Fibroblast of mammary gland (primary cell): ENCODE data around the gene PLXNA2.

Experiments used
- DNase-seq: peaks from one replicate; pipeline ENCODE4 v3.0.0-alpha.2; 2010; ENCODE audit warnings: low read depth
- H3K4me3 ChIP-seq: 2 replicates; pipeline ENCODE4 v1.5.1; 2011; ENCODE audit warnings: low read depth, mild to moderate bottlenecking, low read length, moderate library complexity; ENCODE audit not compliant: control insufficient read depth
- TF ChIP-seq, protein P1 (sequence below): conservative IDR thresholded peaks from 2 replicates; pipeline ENCODE4 v1.5.1; 2011; ENCODE audit warnings: low read depth, low read length, inconsistent platforms; ENCODE audit not compliant: control insufficient read depth, insufficient read depth

PLXNA2 gene, protein sequence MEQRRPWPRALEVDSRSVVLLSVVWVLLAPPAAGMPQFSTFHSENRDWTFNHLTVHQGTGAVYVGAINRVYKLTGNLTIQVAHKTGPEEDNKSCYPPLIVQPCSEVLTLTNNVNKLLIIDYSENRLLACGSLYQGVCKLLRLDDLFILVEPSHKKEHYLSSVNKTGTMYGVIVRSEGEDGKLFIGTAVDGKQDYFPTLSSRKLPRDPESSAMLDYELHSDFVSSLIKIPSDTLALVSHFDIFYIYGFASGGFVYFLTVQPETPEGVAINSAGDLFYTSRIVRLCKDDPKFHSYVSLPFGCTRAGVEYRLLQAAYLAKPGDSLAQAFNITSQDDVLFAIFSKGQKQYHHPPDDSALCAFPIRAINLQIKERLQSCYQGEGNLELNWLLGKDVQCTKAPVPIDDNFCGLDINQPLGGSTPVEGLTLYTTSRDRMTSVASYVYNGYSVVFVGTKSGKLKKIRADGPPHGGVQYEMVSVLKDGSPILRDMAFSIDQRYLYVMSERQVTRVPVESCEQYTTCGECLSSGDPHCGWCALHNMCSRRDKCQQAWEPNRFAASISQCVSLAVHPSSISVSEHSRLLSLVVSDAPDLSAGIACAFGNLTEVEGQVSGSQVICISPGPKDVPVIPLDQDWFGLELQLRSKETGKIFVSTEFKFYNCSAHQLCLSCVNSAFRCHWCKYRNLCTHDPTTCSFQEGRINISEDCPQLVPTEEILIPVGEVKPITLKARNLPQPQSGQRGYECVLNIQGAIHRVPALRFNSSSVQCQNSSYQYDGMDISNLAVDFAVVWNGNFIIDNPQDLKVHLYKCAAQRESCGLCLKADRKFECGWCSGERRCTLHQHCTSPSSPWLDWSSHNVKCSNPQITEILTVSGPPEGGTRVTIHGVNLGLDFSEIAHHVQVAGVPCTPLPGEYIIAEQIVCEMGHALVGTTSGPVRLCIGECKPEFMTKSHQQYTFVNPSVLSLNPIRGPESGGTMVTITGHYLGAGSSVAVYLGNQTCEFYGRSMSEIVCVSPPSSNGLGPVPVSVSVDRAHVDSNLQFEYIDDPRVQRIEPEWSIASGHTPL (N-terminal part only)

DNA sequence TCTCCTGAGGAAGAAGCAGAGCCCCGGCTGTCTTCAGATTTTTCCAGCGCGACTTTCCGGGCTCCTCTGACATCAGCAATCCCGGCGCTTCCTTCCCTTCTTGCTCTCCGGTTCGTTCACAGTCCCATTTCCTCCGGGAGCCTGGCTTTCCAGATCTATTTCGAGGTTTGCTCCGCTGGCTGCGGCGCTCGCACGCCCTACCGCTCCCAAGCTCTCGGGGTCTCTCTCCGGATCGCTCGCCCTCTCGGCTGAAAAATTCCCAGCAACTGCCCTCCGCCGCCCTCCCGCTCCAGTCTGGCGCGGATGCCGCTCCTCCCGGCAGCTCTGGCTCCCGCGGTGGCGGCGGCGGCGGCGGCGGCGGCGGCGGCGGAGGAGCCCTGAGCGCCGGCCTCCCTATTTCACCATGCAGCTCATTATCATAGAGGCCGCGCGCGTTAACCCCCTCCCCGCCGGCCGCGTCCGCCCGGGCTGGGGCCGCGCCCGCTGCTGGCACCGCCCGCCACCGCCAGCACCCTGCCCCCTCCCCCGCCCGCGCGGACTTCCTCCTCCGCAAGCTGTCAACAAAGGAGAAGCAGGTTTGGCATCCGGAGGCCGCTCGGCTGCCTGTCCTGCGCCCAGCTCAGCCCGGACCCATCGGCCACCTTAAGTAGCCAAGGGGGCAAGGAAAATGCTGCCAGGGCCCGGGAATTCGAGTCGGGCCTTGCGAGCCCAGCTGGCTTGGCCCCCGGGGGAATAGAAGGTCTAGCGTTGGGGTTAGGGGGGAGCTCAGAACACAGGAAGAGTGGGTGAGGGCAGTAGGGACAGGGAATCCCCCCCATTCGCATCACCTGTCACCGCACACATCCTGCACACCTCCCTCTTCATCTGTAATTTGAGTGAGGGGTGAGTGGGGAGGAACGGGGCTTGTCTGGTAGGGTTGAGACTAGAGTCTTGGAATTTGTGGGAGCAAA lies at the start of gene PLXNA2:
Gene PLXNA2 (minus strand): TSS at position 418 of the 950 bp plus-strand sequence. CDS start 26,462 bp downstream, outside the sequence.
- peak within 1 kb of the TSS; percentile 68 for H3K4me3 ChIP-seq
- peak; percentile 43 for DNase-seq
- TF ChIP-seq, protein P1, sequence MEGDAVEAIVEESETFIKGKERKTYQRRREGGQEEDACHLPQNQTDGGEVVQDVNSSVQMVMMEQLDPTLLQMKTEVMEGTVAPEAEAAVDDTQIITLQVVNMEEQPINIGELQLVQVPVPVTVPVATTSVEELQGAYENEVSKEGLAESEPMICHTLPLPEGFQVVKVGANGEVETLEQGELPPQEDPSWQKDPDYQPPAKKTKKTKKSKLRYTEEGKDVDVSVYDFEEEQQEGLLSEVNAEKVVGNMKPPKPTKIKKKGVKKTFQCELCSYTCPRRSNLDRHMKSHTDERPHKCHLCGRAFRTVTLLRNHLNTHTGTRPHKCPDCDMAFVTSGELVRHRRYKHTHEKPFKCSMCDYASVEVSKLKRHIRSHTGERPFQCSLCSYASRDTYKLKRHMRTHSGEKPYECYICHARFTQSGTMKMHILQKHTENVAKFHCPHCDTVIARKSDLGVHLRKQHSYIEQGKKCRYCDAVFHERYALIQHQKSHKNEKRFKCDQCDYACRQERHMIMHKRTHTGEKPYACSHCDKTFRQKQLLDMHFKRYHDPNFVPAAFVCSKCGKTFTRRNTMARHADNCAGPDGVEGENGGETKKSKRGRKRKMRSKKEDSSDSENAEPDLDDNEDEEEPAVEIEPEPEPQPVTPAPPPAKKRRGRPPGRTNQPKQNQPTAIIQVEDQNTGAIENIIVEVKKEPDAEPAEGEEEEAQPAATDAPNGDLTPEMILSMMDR = no peak

DNA sequence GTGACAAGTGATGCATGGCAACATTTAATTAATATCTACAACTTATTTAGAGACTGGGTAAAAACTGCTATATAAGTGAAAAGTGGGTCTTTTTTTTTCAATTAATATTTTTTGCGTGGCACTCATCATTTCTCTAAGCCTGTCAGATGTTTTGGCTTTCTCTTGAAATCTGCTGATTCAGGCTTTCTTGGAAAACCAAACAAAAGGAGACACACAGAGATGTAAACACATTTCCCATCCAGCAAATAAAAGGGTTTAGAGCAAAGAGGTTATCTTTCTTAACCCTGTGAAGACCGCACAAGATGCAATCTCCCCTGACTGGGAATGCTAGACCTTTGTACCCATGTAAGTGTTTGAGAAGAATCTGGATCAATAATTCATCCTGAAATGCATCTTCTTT lies 48.7 kb upstream of the PLXNA2 start:
- TF ChIP-seq, protein P1 = no peak
- no peak for DNase-seq
- no peak overlapping the region for H3K4me3 ChIP-seq

DNA sequence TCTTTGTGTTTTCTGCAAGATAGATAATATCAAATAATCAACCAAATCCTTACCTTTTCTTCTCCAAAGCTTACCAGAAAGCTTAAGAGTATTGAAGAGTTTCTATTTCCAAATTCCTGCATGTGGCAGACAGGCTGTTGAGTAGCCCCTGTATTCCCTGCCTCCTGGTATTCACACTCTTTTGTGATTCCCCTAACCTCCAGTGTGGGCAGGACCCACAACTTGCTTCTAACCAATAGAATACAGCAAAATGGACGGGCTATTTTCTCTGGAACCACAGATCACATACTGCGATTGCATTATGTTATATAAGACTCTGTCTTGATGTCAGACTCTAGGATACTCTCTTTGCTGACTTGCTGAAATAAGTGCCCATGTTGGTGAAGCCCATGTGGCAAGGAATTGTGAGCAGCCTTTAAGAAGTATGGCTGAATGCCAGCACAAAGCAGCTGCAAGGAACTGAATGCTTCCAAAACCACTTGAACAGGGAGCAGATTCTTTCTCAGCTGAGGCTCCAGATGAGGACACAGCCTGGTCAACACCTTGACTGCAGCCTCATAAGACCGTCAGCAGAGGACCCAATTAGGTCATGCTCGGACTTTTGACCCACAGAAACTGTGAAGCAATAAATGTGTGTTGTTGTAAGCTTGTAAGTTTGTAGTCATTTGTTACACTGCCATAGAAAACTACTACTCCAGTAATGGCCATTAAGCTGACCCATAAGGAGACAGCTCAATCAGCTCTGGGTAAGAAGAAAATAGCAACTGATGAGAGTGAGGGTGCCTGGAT lies 47.9 kb upstream of the PLXNA2 start:
- peak; percentile 6 for DNase-seq
- TF ChIP-seq, protein P1 = no peak

DNA sequence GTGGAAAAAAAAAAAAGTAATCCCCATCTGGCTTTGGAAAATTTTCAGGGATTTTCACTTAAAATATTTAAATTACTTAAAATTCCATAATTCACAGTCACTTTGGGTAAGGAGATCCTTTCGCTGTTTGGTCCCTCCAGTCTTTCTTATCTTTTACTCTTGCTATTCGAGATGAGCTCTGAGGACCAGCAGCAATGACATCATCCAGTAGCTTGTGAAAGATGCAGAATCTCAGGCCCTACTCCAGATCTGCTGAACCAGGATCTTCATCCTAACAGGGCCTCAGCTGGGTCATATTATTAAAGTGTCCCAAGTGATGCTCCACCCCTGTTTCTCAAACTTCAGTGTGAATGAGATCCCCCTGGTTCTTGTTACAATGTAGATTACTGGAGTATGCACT lies 46.9 kb upstream of the PLXNA2 start:
- DNase-seq = no peak
- TF ChIP-seq, protein P1 = no peak

More for the DNA sequence above, 47.9 kb upstream of the PLXNA2 start:
- no peak overlapping the region for H3K4me3 ChIP-seq

DNA sequence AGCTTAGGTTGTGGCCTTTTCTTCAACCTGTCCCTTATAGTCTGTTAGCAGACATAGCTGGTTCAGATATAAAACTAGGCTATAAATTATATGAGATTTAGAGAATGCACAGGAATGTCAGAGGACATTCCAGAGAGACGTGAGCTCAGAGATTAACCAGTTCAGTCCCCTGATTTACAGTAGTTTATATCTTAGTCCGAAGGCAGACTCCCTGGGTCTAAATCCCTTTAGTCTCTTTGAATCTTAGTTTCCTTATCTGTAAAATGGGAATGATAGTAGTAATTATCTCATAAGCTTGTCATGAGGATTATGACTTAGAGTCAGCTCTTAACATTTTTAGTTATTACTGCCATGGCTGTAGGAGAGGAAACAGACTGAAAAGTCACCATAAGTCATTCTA lies 45.5 kb upstream of the PLXNA2 start:
- TF ChIP-seq, protein P1 = no peak
- no peak for DNase-seq
- no peak overlapping the region for H3K4me3 ChIP-seq

More for the DNA sequence above, 46.9 kb upstream of the PLXNA2 start:
- no peak overlapping the region for H3K4me3 ChIP-seq
